Loucy (cell line): ENCODE measurements around the gene ZBTB20.

ENCODE experiments used
- H2AFZ ChIP-seq: fragments of 200-600 bp; sonication (generic); 2 replicates; pipeline ENCODE4 v1.6.0; 2016; ENCODE audit warnings: antibody characterized with exemption, mild to moderate bottlenecking, low read length, moderate library complexity
- H3F3A ChIP-seq: fragments of 200-600 bp; 2 replicates; pipeline ENCODE4 v1.6.0; 2016; ENCODE audit warnings: antibody characterized with exemption, low read depth, mild to moderate bottlenecking
- H3K27me3 ChIP-seq: fragments of 200-600 bp; sonication (generic); 2 replicates; pipeline ENCODE4 v1.6.1; 2014; ENCODE audit warnings: low read length, mild to moderate bottlenecking; ENCODE audit not compliant: insufficient read depth, poor library complexity, severe bottlenecking
- H3K36me3 ChIP-seq: fragments of 200-600 bp; sonication (generic); 2 replicates; pipeline ENCODE4 v1.6.1; 2016; ENCODE audit warnings: low read length; ENCODE audit not compliant: insufficient read depth
- H3K4me1 ChIP-seq: fragments of 200-600 bp; sonication (generic); 2 replicates; pipeline ENCODE4 v1.5.1; 2014; ENCODE audit warnings: low read length, mild to moderate bottlenecking; ENCODE audit not compliant: insufficient read depth, poor library complexity, severe bottlenecking
- H3K4me2 ChIP-seq: fragments of 200-600 bp; sonication (generic); 2 replicates; pipeline ENCODE4 v1.6.0; 2014; ENCODE audit warnings: antibody characterized with exemption, low read length, low read depth, mild to moderate bottlenecking; ENCODE audit not compliant: poor library complexity, severe bottlenecking
- H3K4me3 ChIP-seq: fragments of 200-600 bp; sonication (generic); 2 replicates; pipeline ENCODE4 v1.5.1; 2014; ENCODE audit warnings: low read length, mild to moderate bottlenecking, mixed read lengths; ENCODE audit not compliant: poor library complexity, severe bottlenecking
- H3K79me2 ChIP-seq: fragments of 200-600 bp; sonication (generic); 2 replicates; pipeline ENCODE4 v1.6.1; 2014; ENCODE audit warnings: low read length; ENCODE audit not compliant: insufficient read depth
- H3K9ac ChIP-seq: fragments of 200-600 bp; sonication (generic); 2 replicates; pipeline ENCODE4 v1.6.0; 2014; ENCODE audit warnings: mild to moderate bottlenecking, low read depth, low read length, moderate library complexity; ENCODE audit not compliant: poor library complexity, severe bottlenecking
- H3K9me2 ChIP-seq: fragments of 200-600 bp; sonication (generic); replicated peaks from 2 replicates; pipeline ENCODE4 v1.6.1; 2016; ENCODE audit warnings: low read depth, low read length, mixed read lengths
- H3K9me3 ChIP-seq: fragments of 200-600 bp; sonication (generic); 2 replicates; pipeline ENCODE4 v1.6.1; 2014; ENCODE audit warnings: mild to moderate bottlenecking, antibody characterized with exemption, low read length, low read depth; ENCODE audit not compliant: insufficient read depth
- H4K20me1 ChIP-seq: fragments of 200-600 bp; sonication (generic); 2 replicates; pipeline ENCODE4 v1.6.0; 2014; ENCODE audit warnings: antibody characterized with exemption, low read length, mild to moderate bottlenecking; ENCODE audit not compliant: insufficient read depth, poor library complexity, severe bottlenecking
- EZH2phosphoT487 ChIP-seq: fragments of 200-600 bp; IDR thresholded peaks from 2 replicates; pipeline ENCODE4 v1.6.1; 2018; ENCODE audit warnings: antibody characterized with exemption, mild to moderate bottlenecking, moderate library complexity, borderline replicate concordance
- TF ChIP-seq, protein P1 (sequence below): fragments of 200-600 bp; sonication (generic); conservative IDR thresholded peaks from 2 replicates; pipeline ENCODE4 v1.5.1; 2014; ENCODE audit warnings: mild to moderate bottlenecking, antibody characterized with exemption, low read length

ZBTB20 gene

GRCh38 chr3:114494498-114494897 is 652.6 kb downstream of the ZBTB20 start:
- Histone ChIP-seq H2AFZ (no peak overlapping the region), H3K36me3 (no peaks in the 10 kb centered on the region), H3K9ac (no peak overlapping the region), H3K4me2 (no peak overlapping the region), H3K9me2 (no peaks in the 10 kb centered on the region), H4K20me1 (no peaks in the 10 kb centered on the region), H3K9me3 (no peaks in the 10 kb centered on the region), H3K4me3 (no peak overlapping the region), H3K4me1 (peaks cover 3% of the 10 kb centered on the region), H3F3A (no peaks in the 10 kb centered on the region), H3K79me2 (no peaks in the 10 kb centered on the region), H3K27me3 (no peaks in the 10 kb centered on the region)
- TF ChIP-seq, protein P1, sequence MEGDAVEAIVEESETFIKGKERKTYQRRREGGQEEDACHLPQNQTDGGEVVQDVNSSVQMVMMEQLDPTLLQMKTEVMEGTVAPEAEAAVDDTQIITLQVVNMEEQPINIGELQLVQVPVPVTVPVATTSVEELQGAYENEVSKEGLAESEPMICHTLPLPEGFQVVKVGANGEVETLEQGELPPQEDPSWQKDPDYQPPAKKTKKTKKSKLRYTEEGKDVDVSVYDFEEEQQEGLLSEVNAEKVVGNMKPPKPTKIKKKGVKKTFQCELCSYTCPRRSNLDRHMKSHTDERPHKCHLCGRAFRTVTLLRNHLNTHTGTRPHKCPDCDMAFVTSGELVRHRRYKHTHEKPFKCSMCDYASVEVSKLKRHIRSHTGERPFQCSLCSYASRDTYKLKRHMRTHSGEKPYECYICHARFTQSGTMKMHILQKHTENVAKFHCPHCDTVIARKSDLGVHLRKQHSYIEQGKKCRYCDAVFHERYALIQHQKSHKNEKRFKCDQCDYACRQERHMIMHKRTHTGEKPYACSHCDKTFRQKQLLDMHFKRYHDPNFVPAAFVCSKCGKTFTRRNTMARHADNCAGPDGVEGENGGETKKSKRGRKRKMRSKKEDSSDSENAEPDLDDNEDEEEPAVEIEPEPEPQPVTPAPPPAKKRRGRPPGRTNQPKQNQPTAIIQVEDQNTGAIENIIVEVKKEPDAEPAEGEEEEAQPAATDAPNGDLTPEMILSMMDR, result no peak
- TF ChIP-seq EZH2phosphoT487, result no peak

DNA sequence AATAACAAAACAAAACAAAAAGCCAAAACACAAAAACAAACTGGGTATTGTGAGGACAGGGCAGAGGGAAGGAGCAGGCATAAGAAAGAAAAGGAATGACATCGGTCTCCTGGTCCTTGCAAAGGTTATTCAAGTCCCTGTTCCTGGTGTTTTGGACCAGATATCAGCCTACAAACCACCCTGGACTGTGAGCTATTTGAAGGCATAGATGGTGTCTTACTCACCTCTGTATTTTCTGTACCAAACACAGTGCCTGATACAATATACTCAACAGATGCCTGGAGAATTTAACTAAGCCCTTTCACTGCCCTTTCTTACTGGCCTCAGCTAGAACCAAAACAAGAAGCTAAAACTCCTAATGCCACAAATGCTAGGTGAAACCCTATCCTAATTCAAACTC is 656.3 kb downstream of the ZBTB20 start:
- H3K4me1 ChIP-seq, result no peaks in the 10 kb centered on the region
- no peaks in the 10 kb centered on the region for H3K36me3 ChIP-seq
- TF ChIP-seq EZH2phosphoT487, result no peak
- TF ChIP-seq, protein P1, result no peak

DNA sequence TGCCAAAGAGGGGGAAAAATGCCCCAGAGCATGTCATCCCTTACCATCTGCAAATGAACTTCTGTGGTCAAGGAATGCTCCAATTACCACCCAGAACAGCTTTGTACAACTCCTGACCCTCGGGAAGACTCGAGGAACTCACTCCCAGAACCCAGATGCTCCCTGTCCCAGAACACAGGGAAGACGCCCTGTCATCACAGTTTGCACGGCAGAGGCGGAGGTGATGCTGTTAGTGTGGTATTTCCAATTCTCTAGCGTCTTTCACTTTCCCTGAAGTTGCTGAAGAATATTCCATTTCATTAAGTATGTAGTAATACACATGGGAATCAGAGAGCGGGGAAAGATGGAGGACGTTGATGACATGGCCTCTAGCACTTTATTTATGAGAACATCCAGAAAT is 659.6 kb downstream of the ZBTB20 start:
- H3F3A ChIP-seq, result no peaks in the 10 kb centered on the region
- TF ChIP-seq, protein P1, result no peak
- no peak for TF ChIP-seq EZH2phosphoT487
- H4K20me1 ChIP-seq, result no peaks in the 10 kb centered on the region
- no peaks in the 10 kb centered on the region for H3K27me3 ChIP-seq
- no peak overlapping the region for H3K4me3 ChIP-seq
- H3K36me3 ChIP-seq, result no peaks in the 10 kb centered on the region
- H3K4me1 ChIP-seq, result no peaks in the 10 kb centered on the region
- no peaks in the 10 kb centered on the region for H3K9me3 ChIP-seq
- H3K4me2 ChIP-seq, result no peak overlapping the region
- H2AFZ ChIP-seq, result no peak overlapping the region
- no peaks in the 10 kb centered on the region for H3K79me2 ChIP-seq
- H3K9ac ChIP-seq, result no peak overlapping the region
- H3K9me2 ChIP-seq, result no peaks in the 10 kb centered on the region

More for the DNA sequence above, 656.3 kb downstream of the ZBTB20 start:
- H3K9ac ChIP-seq, result no peak overlapping the region
- no peak overlapping the region for H2AFZ ChIP-seq
- no peaks in the 10 kb centered on the region for H4K20me1 ChIP-seq
- no peaks in the 10 kb centered on the region for H3K9me2 ChIP-seq
- H3K9me3 ChIP-seq, result no peaks in the 10 kb centered on the region
- H3K4me3 ChIP-seq, result no peak overlapping the region
- H3K4me2 ChIP-seq, result no peak overlapping the region
- no peaks in the 10 kb centered on the region for H3K79me2 ChIP-seq
- no peaks in the 10 kb centered on the region for H3K27me3 ChIP-seq
- no peaks in the 10 kb centered on the region for H3F3A ChIP-seq
